GM19455 (cell line): Measurements from ENCODE around the gene ZNF839.
"Not testable (repeated sequence)": the region's sequence is repeated elsewhere in the genome, so short reads cannot be mapped to it uniquely, and the experiment has no call there.

ENCODE experiments used
- ATAC-seq: cut with Tn5 transposase; IDR thresholded peaks from one replicate; pipeline ENCODE4 v1.9.1; 2021; ENCODE audit not compliant: unreplicated experiment

Gene ZNF839

DNA sequence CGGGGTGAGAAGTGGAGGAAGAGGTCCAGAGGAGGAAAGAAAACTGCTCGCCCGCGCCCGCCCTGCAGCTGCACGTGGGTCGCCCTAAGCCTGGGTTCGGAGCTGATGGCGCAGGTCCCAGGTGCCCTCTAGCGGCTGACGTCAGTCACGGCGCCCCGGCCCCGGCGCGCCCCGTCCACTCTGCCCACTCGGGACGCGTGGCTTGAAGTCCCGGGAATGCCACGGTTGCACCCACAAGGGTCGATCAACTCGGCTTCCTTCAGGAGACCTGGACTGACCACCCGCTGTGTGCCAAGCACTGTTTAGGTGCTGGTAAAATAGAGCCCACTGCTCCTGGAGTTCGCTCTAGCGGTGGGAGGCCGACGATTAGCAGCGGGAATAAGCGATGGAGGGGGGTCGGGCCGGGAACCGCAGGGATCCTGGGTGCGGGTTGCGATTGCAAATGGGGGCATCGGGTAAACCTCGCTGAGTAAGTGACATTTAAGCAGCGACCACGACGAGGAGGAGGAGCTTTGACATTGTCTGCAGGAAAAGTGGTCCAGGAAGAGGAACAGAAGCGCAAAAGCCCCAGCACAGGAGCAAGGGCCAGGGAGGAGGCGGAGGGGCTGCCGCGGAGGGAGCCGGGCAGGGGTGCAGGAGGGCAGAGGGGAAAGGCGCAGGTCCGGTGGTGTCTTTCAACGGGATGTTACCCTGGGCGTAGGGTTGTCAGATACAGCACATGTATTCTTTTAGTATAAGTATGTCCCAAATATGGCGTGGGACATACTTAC, 5.1 kb upstream of the ZNF839 start:
- ATAC-seq = peak; percentile 52

- no peak for ATAC-seq
Measured at GRCh38 chr14:102315121-102315520, 4.4 kb upstream of the ZNF839 start.

DNA sequence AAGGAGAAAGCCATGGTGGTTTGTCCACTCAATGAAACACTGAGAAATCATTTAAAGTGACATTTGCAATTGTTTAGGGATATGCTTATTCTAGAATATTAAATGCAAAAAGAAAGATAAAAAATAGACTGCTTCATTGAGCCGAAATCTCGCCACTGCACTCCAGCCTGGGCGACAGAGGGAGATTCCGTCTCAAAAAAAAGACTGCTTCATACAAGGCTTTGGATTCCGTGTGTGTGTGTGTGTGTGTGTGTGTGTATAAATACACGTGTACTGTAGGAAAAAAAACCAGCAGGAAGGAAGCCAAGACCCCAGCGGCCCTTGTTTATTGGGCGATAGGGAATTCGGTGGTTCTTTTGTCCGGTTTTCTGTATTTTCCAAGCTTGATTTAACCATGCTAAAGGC, 3.2 kb upstream of the ZNF839 start:
- ATAC-seq = no peak

DNA sequence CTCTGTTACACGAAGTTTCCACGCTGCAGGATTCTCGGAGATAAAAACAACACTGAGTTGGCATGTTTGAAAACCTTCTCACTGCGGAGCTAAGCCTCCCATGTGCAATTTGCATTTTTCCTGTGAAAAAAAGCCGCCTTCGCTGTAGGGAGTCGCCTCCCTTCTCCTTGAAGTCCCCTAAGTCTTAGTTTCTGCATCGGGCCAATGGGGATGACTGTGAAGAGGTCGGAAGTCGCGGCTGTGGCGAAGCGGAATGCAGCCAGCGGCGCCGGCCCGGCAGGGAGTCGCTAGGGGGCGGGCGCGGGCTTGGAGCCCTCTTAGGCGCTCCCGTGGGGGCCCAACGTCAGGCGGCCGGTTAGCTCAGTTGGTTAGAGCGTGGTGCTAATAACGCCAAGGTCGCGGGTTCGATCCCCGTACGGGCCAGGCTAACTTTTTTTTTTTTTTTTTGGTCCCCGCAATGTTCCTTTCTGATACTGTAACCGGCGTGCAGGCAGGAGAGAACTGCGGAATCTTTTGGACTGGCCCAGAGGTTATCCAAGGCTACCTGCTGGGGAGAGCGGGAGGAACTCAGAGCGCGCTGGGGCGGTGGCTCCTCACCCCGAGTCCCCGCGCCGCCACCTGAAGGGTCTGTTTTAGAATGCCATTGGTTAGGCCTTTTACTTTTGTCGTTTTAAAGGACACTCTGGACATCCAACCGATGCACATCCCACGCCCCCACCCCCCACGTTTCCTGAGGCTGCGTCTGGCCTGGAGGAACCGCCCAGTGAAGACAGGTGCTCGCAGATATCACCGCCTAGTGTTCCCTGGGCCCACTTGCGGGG, 2.6 kb upstream of the ZNF839 start:
- ATAC-seq = peak; percentile 38

GRCh38 chr14:102317564-102318248, 1.8 kb upstream of the ZNF839 start:
- ATAC-seq = no peak

DNA sequence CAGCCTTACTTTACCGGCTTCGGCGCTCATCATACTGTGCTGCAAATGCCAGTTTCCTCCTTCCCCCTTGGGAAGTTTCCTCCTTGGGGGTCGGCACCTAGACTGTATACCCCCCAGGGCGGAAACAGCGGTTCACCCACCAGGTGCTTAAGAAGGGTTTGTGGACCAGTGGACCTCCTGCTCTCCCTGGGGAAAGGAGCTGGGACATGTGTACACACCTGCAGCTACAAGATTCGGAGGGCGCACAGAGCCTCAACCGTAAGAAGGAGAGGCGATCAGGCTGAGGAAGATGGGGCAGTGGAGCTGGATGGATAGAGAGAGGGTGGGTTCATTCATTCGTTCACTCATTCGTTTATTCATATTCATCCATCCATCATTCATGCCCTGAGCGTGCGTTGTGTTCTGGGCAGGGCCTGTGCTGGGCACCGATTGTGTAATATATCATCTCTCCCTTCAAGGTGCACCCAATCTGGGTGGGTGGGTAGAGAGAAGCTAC, 717 bp upstream of the ZNF839 start:
- ATAC-seq = no peak

GRCh38 chr14:102320033-102320660, 601 bp downstream of the ZNF839 start:
- ATAC-seq = peak; percentile 29

DNA sequence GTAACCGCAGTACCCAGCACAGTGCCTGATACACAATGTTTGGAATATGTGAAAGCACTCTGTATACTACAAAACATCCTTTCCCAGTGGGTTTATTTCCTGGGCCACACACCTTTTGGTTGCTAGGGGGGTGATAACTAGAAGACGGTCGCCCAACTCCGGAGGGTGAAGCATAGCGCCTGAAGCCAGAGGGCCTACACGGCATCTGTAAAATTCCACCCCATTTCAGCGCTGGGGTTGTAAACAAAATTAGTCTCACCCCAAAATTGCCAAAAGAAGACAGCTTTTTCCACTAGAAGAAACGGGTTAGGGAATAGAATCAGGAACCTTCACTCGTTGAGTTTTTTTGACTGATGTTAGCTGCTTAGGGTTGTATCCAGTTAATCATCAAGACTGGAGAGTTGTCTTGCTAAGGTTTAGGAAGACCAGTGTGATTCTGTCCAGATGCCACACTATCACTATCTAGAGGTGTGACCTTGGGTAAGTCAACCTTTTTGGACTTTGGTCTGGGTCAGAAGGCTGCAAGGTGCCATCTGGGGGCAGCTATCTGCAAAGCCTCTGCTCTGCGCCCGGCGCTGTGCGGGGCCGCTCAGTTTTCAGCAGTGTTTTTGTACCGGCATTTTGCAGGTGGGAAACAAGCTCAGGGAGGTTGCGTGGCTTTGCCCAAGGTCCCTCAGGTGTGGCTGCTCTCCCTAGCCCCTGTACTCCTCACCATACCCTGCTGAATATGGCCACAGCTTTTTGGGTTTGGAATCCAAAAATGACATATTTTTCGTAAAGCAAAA, 1.3 kb downstream of the ZNF839 start:
- no peak for ATAC-seq

DNA sequence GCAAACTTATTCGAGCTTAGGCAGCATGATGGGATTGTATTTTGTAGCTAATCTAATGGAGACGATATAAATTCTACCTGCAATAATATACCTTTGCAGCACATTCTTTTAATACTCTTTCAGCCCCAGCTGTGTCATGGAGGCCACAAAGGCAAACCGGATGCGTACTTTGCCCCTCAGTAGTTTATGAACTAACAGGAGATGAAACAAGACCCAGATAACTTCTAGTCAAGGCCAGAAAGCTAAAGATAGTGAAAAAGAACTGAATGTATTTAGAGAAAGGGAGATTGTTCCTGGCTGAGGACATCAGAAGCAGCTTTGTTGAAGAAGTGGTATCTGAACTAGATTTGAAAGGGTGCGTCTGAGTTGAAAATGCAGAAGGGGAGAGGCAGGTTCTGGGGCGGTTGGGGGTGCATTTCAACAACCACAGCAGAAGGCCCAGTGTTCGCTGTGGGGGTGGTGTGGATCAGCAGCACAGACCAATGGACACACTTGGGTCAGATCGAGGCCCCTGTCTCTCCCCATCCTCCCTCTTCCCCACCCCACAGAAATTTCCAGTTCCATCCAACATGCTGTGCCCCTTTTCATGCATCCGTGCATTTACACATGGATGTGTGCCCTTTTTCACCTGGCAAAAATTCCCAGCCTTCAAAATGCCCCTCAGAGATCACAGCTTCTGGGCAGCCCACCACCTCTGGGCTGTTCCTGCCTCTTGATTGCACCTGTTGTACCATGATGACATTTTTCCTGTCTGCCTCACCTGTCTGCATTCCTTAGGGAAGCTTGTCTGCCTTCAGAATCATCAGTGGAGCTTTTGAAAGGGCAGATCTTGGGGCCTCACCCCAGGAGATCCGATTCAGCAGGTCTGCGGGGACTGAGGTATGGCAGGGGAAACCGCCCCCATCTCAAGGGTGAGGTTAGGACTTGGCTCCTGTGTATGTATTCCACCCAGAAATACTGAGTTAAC, 2.2 kb downstream of the ZNF839 start:
- ATAC-seq = no peak

GRCh38 chr14:102323102-102323501, 3.6 kb downstream of the ZNF839 start:
- no peak for ATAC-seq

DNA sequence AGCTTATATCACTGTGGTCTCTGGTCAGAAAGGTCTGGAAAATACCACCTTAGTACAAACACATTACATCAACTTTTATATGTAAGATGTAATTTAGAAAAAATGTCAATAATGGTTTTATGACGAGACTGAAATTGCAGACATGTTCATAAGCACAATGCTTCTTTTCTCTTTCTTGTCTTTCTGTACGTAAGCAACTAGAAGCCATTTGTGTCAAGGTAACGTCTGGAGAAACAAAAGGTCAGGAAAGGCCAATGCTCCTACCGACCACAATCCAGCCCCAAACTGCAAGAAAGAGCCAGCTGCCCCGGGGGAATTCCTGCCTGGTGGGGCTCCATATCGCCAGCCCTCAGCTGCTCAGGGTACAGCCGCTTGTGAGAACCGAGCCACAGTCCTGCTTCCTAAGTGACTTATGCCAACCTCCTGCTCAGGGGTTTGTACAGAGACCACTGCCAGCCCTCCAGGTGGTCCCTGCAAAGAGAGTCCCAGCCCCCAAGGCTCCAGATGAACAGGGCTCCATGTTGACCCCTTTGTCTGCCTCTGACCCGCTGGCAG, 6.3 kb downstream of the ZNF839 start:
- ATAC-seq = no peak

DNA sequence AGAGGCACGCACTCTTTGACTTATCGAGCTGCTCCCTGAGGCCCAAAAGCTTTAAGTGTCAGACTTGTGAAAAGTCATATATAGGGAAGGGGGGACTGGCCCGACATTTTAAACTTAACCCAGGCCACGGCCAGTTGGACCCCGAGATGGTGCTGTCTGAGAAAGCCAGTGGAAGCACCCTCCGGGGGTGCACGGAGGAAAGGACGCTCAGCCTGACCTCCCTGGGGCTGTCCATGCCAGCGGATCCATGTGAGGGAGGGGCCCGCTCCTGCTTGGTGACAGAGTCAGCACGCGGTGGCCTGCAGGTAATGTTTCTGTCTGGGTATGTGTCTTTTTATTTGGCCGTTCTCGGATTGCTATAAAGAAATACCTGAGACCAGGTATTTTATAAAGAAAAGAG, 7.0 kb downstream of the ZNF839 start:
- ATAC-seq = no peak

GRCh38 chr14:102329381-102329780, 9.8 kb downstream of the ZNF839 start:
- ATAC-seq = not testable (repeated sequence)

GRCh38 chr14:102330806-102331205, 11.3 kb downstream of the ZNF839 start:
- ATAC-seq = no peak

- ATAC-seq = no peak
Measured at GRCh38 chr14:102333390-102333789, 13.8 kb downstream of the ZNF839 start.

DNA sequence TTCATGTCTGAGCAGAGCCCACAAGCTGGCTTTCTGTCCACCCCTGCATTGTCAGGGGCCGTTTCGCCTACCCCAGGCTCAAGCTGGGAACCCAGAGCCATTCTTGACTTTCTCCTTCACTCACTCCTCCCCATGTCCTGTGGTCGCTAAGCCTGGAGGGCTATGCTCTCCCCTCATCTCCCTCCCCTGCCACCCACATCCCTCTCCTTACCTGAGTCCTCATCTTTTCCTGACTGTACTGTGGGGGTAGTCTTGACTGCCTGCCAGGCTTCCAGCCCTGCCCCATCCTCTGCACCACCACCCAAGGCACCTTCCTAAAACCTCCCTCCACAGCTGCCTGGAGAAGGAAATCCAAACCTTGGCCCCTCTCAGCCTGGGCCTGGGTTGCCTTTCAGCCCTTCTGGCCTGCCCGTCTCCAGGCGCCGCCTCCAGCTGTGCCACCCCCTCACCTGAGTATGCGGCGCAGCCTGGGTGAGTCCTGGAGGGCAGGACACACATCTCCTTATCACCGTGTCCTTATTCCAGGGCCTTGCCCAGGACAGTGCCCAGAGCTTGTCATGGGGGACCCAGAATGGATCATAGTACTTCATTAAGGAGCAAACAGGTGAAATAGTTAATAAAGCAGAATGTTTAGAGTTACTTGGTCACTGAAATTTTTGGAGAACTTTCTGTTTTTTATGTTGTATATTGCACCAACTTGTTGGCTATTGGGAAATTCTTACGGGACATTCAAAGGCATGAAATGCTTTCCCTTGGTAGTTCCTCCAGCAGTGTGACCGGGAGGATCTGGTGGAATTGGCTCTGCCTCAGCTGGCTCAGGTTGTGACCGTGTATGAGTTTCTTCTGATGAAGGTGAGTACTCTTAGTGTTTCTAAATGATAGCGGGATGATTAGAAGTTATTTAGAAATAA, 14.5 kb downstream of the ZNF839 start:
- ATAC-seq = no peak

DNA sequence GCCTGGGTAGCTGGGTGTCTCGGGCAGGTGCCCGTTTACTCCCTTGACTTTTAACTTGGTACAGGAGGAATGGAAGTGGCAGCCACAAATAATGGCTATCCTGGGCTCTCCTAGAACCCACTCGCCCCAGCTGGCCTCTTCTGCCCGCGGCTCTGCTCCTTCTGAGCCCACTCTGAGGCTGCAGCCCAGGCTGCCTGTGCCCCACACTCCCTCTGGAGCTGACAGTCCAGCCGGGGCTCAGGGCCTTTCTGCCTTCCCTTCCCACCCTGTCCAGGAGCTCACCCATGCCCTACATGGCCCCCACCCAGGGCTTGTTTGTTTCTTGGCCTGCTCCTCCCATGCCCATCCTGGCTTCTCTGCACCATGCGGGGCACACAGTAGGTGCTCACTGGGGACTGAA, 15.6 kb downstream of the ZNF839 start:
- no peak for ATAC-seq

GRCh38 chr14:102338724-102339123, 19.2 kb downstream of the ZNF839 start:
- no peak for ATAC-seq
